Measurements from ENCODE around the gene SLC37A4. TPM values are rescaled to one million over a fixed set of nuclear protein-coding genes. Genes with fewer than 3 reads are reported as not detected.

Gene SLC37A4
- total RNA-seq, 4 donors from 2014 or later = 12.4 to 30.2 (median 16.5) TPM

GRCh38 chr11:119051440-119052162, 20.9 kb upstream of the SLC37A4 start:
- Histone ChIP-seq H3K27me3 (no peaks in the 10 kb centered on the region), H3K4me1 (peaks cover 10 to 13% of the 10 kb centered on the region in 2 donors), H3K9me3 (no peaks in the 10 kb centered on the region), H3K4me3 (replicated peaks in 1 of 3) (no peak overlapping the region), H3K36me3 (peaks cover 83 to 86% of the 10 kb centered on the region in 2 donors), H3K27ac (no peak overlapping the region)
- no peak for DNase-seq
- WGBS, 2 donors = 85 to 90% methylated on average over 14 to 15 of the region's 17 CpGs
- intact Hi-C loops (cut with DNase I) = no loop called here
- TF ChIP-seq POLR2A (IDR thresholded peaks at IDR 0.05) = no peak
- TF ChIP-seq, protein P1, sequence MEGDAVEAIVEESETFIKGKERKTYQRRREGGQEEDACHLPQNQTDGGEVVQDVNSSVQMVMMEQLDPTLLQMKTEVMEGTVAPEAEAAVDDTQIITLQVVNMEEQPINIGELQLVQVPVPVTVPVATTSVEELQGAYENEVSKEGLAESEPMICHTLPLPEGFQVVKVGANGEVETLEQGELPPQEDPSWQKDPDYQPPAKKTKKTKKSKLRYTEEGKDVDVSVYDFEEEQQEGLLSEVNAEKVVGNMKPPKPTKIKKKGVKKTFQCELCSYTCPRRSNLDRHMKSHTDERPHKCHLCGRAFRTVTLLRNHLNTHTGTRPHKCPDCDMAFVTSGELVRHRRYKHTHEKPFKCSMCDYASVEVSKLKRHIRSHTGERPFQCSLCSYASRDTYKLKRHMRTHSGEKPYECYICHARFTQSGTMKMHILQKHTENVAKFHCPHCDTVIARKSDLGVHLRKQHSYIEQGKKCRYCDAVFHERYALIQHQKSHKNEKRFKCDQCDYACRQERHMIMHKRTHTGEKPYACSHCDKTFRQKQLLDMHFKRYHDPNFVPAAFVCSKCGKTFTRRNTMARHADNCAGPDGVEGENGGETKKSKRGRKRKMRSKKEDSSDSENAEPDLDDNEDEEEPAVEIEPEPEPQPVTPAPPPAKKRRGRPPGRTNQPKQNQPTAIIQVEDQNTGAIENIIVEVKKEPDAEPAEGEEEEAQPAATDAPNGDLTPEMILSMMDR (IDR thresholded peaks at IDR 0.05) = no peak

- Histone ChIP-seq H3K9me3 (no peaks in the 10 kb centered on the region), H3K4me3 (replicated peaks in 1 of 3) (no peak overlapping the region), H3K27ac (no peak overlapping the region), H3K4me1 (no peaks in the 10 kb centered on the region), H3K36me3 (peaks cover 89 to 93% of the 10 kb centered on the region in 2 donors), H3K27me3 (no peaks in the 10 kb centered on the region)
- DNase-seq = no peak
- TF ChIP-seq, protein P1 (IDR thresholded peaks at IDR 0.05) = no peak
- TF ChIP-seq POLR2A (IDR thresholded peaks at IDR 0.05) = no peak
- intact Hi-C loops (cut with DNase I) = no loop called here
- WGBS, 2 donors = 91 to 92% methylated on average over 7 of the region's 7 CpGs
Measured at GRCh38 chr11:119049081-119049480, 18.4 kb upstream of the SLC37A4 start.

DNA sequence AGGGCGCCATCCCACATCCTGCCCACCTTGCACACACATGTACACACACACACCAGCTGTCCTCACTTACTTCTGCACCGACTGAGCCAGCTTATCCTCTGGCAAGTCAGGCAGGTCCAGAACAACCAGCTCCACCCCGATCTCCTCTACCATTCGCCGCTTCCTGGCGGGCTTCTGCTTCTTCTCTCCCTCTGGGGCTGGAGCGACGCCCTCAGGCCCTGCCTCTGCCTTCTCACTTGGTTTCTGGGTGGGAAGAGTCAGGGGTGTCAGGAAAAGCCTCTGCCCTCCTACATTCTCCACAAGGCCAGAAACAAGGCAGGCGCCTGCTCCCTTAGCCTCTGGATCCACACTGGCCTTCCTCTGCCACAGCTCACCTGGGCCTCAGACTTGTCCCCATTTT, 18.0 kb upstream of the SLC37A4 start:
- no peak overlapping the region for H3K4me3 ChIP-seq (replicated peaks in 1 of 3)
- 91 to 97% methylated on average over 9 of the region's 9 CpGs for WGBS, 2 donors
- no peak overlapping the region for H3K27ac ChIP-seq
- no peaks in the 10 kb centered on the region for H3K9me3 ChIP-seq
- H3K36me3 ChIP-seq = peaks cover 85 to 89% of the 10 kb centered on the region in 2 donors
- H3K4me1 ChIP-seq = no peaks in the 10 kb centered on the region
- H3K27me3 ChIP-seq = no peaks in the 10 kb centered on the region
- no peak for TF ChIP-seq POLR2A (IDR thresholded peaks at IDR 0.05)
- TF ChIP-seq, protein P1 (IDR thresholded peaks at IDR 0.05) = no peak
- DNase-seq = no peak
- intact Hi-C loops (cut with DNase I) = no loop called here

DNA sequence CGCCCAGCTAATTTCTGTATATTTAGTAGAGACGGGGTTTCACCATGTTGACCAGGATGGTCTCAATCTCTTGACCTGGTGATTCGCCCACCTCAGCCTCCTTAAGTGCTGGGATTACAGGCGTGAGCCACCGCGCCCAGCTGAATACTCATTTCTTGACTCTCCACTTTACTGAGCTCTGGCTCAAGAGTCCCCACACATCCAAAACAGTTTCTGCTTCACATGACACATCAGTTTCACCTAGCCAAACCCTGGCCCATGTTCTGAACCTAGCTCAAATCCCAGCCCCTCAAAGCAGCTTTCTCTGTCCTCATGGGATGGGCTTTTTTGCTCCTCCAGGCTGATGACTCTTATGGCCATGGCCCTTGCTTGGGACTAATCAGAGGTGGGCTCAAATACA, 16.5 kb upstream of the SLC37A4 start:
- no peak overlapping the region for H3K27ac ChIP-seq
- WGBS, 2 donors = 95% methylated on average over 6 of the region's 6 CpGs
- intact Hi-C loops (cut with DNase I) = no loop called here
- no peak for DNase-seq
- H3K4me1 ChIP-seq = no peaks in the 10 kb centered on the region
- H3K9me3 ChIP-seq = no peaks in the 10 kb centered on the region
- H3K4me3 ChIP-seq (replicated peaks in 1 of 3) = no peak overlapping the region
- H3K36me3 ChIP-seq = peaks cover 70 to 74% of the 10 kb centered on the region in 2 donors
- H3K27me3 ChIP-seq = no peaks in the 10 kb centered on the region
- TF ChIP-seq POLR2A (IDR thresholded peaks at IDR 0.05) = no peak
- TF ChIP-seq, protein P1 (IDR thresholded peaks at IDR 0.05) = no peak

GRCh38 chr11:119046489-119046888, 15.8 kb upstream of the SLC37A4 start:
- H3K9me3 ChIP-seq = no peaks in the 10 kb centered on the region
- H3K4me1 ChIP-seq = no peaks in the 10 kb centered on the region
- peaks cover 63 to 67% of the 10 kb centered on the region in 2 donors for H3K36me3 ChIP-seq
- TF ChIP-seq POLR2A (IDR thresholded peaks at IDR 0.05) = no peak
- TF ChIP-seq, protein P1 (IDR thresholded peaks at IDR 0.05) = no peak
- no peak overlapping the region for H3K27ac ChIP-seq
- no peaks in the 10 kb centered on the region for H3K27me3 ChIP-seq
- no peak overlapping the region for H3K4me3 ChIP-seq (replicated peaks in 1 of 3)
- no peak for DNase-seq
- WGBS, 2 donors = 95 to 96% methylated on average over 4 to 5 of the region's 6 CpGs
- intact Hi-C loops (cut with DNase I) = no loop called here

All from thyroid gland (tissue), 4 donors.